HepG2 (cell line): ENCODE data around the gene FURIN. TPM values are rescaled to one million over a fixed set of nuclear protein-coding genes. Genes with fewer than 3 reads are reported as not detected.

Experiments used
- ATF1 ChIP-seq: IDR thresholded peaks from 2 replicates; pipeline ENCODE4 v1.6.1; 2016; ENCODE audit warnings: mild to moderate bottlenecking, control low read depth
- CBX1 ChIP-seq: IDR thresholded peaks from one replicate; pipeline ENCODE4 v1.6.1; 2016; ENCODE audit warnings: antibody characterized with exemption, low read depth
- CBX5 ChIP-seq: sonication (generic); formaldehyde crosslinking; IDR thresholded peaks from 2 replicates; pipeline ENCODE4 v1.4.0; 2020; ENCODE audit warnings: missing genetic modification reagents, borderline replicate concordance
- ELK4 ChIP-seq: sonication (generic); formaldehyde crosslinking; IDR thresholded peaks from 2 replicates; pipeline ENCODE4 v1.9.0; 2021; ENCODE audit warnings: missing genetic modification reagents, borderline replicate concordance
- ESRRA ChIP-seq: sonication (generic); formaldehyde crosslinking; IDR thresholded peaks from 2 replicates; pipeline ENCODE4 v1.5.1; 2020; ENCODE audit warnings: mild to moderate bottlenecking, low read depth, missing genetic modification reagents
- FOXP1 ChIP-seq, 2 experiments: fragments of 450-650 bp in 1 of 2; IDR thresholded peaks; 2 replicates each; pipeline ENCODE4 v1.6.1; 2017 to 2018; ENCODE audit warnings: antibody characterized with exemption in 1 of 2
- FUBP1 ChIP-seq: sonication (generic); formaldehyde crosslinking; IDR thresholded peaks from 2 replicates; pipeline ENCODE4 v1.5.1; 2020; ENCODE audit warnings: missing genetic modification reagents, mild to moderate bottlenecking, borderline replicate concordance
- GATAD2A ChIP-seq: IDR thresholded peaks from 2 replicates; pipeline ENCODE4 v1.6.1; 2016
- HDAC2 ChIP-seq: sonication (generic); formaldehyde crosslinking; IDR thresholded peaks from 2 replicates; pipeline ENCODE4 v1.4.0; 2020; ENCODE audit warnings: missing genetic modification reagents
- MZF1 ChIP-seq: sonication (generic); formaldehyde crosslinking; IDR thresholded peaks from 2 replicates; pipeline ENCODE4 v1.8.1; 2023; ENCODE audit warnings: mild to moderate bottlenecking, missing genetic modification reagents, borderline replicate concordance
- RXRA ChIP-seq: sonication (generic); formaldehyde crosslinking; IDR thresholded peaks from 2 replicates; pipeline ENCODE4 v1.5.1; 2020; ENCODE audit warnings: missing genetic modification reagents
- STAT5B ChIP-seq: sonication (generic); formaldehyde crosslinking; IDR thresholded peaks from 2 replicates; pipeline ENCODE4 v1.4.0; 2020; ENCODE audit warnings: missing genetic modification reagents
- TFDP1 ChIP-seq: IDR thresholded peaks from 2 replicates; pipeline ENCODE4 v1.6.1; 2016; ENCODE audit warnings: missing compliant biosample characterization, missing genetic modification reagents, borderline replicate concordance
- THAP11 ChIP-seq: IDR thresholded peaks from 2 replicates; pipeline ENCODE4 v1.6.1; 2016; ENCODE audit warnings: missing biosample characterization, missing genetic modification reagents
- TIGD3 ChIP-seq: sonication (generic); formaldehyde crosslinking; IDR thresholded peaks from 2 replicates; pipeline ENCODE4 v1.5.1; 2020; ENCODE audit warnings: mild to moderate bottlenecking, missing genetic modification reagents, borderline replicate concordance
- TRIM24 ChIP-seq: sonication (generic); formaldehyde crosslinking; IDR thresholded peaks from 2 replicates; pipeline ENCODE4 v1.8.0; 2022; ENCODE audit warnings: mild to moderate bottlenecking, missing genetic modification reagents
- XRCC5 ChIP-seq: fragments of 200-400 bp; formaldehyde crosslinking; optimal IDR thresholded peaks from 2 replicates; pipeline ENCODE3; 2017; ENCODE audit warnings: mild to moderate bottlenecking, low read length
- ZBTB3 ChIP-seq: sonication (generic); formaldehyde crosslinking; IDR thresholded peaks from 2 replicates; pipeline ENCODE4 v1.4.0; 2020; ENCODE audit warnings: low read depth, mild to moderate bottlenecking, moderate library complexity, missing genetic modification reagents, borderline replicate concordance
- ZMYM2 ChIP-seq: sonication (generic); formaldehyde crosslinking; IDR thresholded peaks from 2 replicates; pipeline ENCODE4 v1.8.0; 2022; ENCODE audit warnings: mild to moderate bottlenecking, missing genetic modification reagents
- ZNF12 ChIP-seq: sonication (generic); formaldehyde crosslinking; IDR thresholded peaks from 2 replicates; pipeline ENCODE4 v1.5.0; 2020; ENCODE audit warnings: missing genetic modification reagents
- ZNF207 ChIP-seq: fragments of 450-650 bp; IDR thresholded peaks from 2 replicates; pipeline ENCODE4 v1.6.1; 2016; ENCODE audit warnings: antibody characterized with exemption, borderline replicate concordance
- ZNF280B ChIP-seq: sonication (generic); formaldehyde crosslinking; IDR thresholded peaks from 2 replicates; pipeline ENCODE4 v1.5.0; 2020; ENCODE audit warnings: missing genetic modification reagents, mild to moderate bottlenecking, borderline replicate concordance
- ZNF343 ChIP-seq: sonication (generic); formaldehyde crosslinking; IDR thresholded peaks from 2 replicates; pipeline ENCODE4 v1.4.0; 2020; ENCODE audit warnings: mild to moderate bottlenecking, missing genetic modification reagents
- ZNF614 ChIP-seq: IDR thresholded peaks from 2 replicates; pipeline ENCODE4 v1.6.1; 2018; ENCODE audit warnings: missing biosample characterization, missing genetic modification reagents, inconsistent platforms, borderline replicate concordance
- ZNF788 ChIP-seq: sonication (generic); formaldehyde crosslinking; IDR thresholded peaks from 2 replicates; pipeline ENCODE4 v1.5.0; 2020; ENCODE audit warnings: mild to moderate bottlenecking, missing genetic modification reagents, borderline replicate concordance
- polyA plus RNA-seq, 8 experiments: library from polyadenylated mRNA; depleted of rRNA in 3 of 8; stranded (reverse) in 7 of 8; unstranded in 1 of 8; fragments of >200 nt; fragmentation: Illumina TruSeq in 4 of 8; extraction: Trizol in 4 of 8; gene quantifications; 2 replicates each; pipeline versions ENCODE4 v1.2.1 to v1.2.3, GENCODE V29; 2011 to 2016; ENCODE audit warnings: low read depth in 4 of 8, missing spikeins in 1 of 8, mixed read lengths in 1 of 8; ENCODE audit not compliant: insufficient read depth in 1 of 8
- total RNA-seq, 5 experiments: library from RNA; depleted of rRNA; stranded (reverse); fragments of >200 nt; fragmentation: Illumina TruSeq; extraction: Trizol; gene quantifications; 2 replicates each; pipeline ENCODE4 v1.2.3, GENCODE V29; 2016; ENCODE audit warnings: low read depth in 1 of 5

FURIN gene
- total and polyA plus RNA-seq, 2 of the 13 experiments (the other 11 are each of a cell fraction or from before 2014, with no cell fraction given), result 15.2 to 17.4 TPM

GRCh38 chr15:90855139-90855538 is 13.2 kb upstream of the FURIN start (continued):
- TF ChIP-seq RXRA (CRISPR knock-in tag) (peak; percentile 59), ATF1 (CRISPR knock-in tag) (no peak), GATAD2A (CRISPR knock-in tag) (no peak), HDAC2 (CRISPR knock-in tag) (no peak), ZNF207 (no peak), CBX1 (no peak), CBX5 (CRISPR knock-in tag) (no peak), THAP11 (CRISPR knock-in tag) (no peak), TFDP1 (CRISPR knock-in tag) (peak; percentile 52; the same call in 1 of the 2 replicates), FUBP1 (CRISPR knock-in tag) (no peak), TRIM24 (CRISPR knock-in tag) (no peak), ZMYM2 (CRISPR knock-in tag) (peak; percentile 69), STAT5B (CRISPR knock-in tag) (no peak), XRCC5 (peak; percentile 16), ESRRA (CRISPR knock-in tag) (peak; percentile 69; the same call in 1 of the 2 replicates), MZF1 (CRISPR knock-in tag) (no peak), TIGD3 (CRISPR knock-in tag) (no peak), ZBTB3 (no peak), FOXP1 (IDR thresholded peaks at IDR 0.05) (no peak), FOXP1 (CRISPR knock-in tag; IDR thresholded peaks at IDR 0.05) (no peak), ZNF280B (CRISPR knock-in tag) (no peak), ZNF614 (CRISPR knock-in tag) (no peak), ELK4 (CRISPR knock-in tag) (no peak), ZNF343 (CRISPR knock-in tag) (no peak), ZNF12 (CRISPR knock-in tag) (no peak), ZNF788 (no peak)
